ENCODE data around the gene MAPK1. TPM values are rescaled to one million over a fixed set of nuclear protein-coding genes. Genes with fewer than 3 reads are reported as not detected.

MAPK1 gene
- total RNA-seq, 1 experiment from 2014 or later = 136 TPM

DNA sequence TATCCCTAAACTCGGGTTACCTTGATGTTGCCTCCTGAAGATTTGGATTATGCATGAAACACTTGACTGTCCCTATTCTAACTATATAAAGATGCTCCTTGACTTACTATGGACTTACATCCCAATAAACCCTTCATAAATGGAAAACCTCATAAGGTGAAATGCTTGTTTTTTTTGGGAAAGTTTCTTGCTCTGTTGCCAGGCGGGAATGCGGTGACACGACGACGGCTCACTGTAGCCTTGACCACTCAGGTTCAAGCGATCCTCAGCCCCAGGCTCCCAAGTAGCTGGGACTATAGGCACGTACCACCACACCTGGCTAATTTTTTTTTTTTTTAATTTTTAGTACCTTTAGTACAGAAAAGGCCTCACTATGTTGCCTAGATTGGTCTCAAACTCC lies 10.6 kb downstream of the MAPK1 start:
- Histone ChIP-seq H3K27me3 (replicated peaks; ENCODE audit: control insufficient read depth, insufficient read depth, low read length) (no peaks in the 10 kb centered on the region), H3K9me3 (no peaks in the 10 kb centered on the region), H3K4me1 (peaks cover 32% of the 10 kb centered on the region), H3K36me3 (ENCODE audit: control insufficient read depth, insufficient read depth, low read length) (no peaks in the 10 kb centered on the region), H3K4me3 (ENCODE audit: low read depth, low read length) (no peak overlapping the region)
- no peaks in the 10 kb centered on the region for H3K27me3 Mint-ChIP-seq (ENCODE audit: insufficient read depth, unreplicated experiment)
- DNase-seq = no peak
- H3K9me3 Mint-ChIP-seq (ENCODE audit: unreplicated experiment) = no peaks in the 10 kb centered on the region
- ChIA-PET POLR2A (no interaction called here), CTCF (no interaction called here)
- peaks cover 46% of the 10 kb centered on the region for H3K4me1 Mint-ChIP-seq (ENCODE audit: low read depth, unreplicated experiment)
- BruUV-seq (replicated peaks) = no TSS peak
- H3K36me3 Mint-ChIP-seq (ENCODE audit: insufficient read depth, unreplicated experiment) = peaks cover 17% of the 10 kb centered on the region
- no peak overlapping the region for H3K27ac Mint-ChIP-seq (ENCODE audit: unreplicated experiment)
- intact Hi-C loops (cut with micrococcal nuclease; ENCODE audit: unreplicated experiment) = no loop called here
- TF ChIP-seq, protein P1, sequence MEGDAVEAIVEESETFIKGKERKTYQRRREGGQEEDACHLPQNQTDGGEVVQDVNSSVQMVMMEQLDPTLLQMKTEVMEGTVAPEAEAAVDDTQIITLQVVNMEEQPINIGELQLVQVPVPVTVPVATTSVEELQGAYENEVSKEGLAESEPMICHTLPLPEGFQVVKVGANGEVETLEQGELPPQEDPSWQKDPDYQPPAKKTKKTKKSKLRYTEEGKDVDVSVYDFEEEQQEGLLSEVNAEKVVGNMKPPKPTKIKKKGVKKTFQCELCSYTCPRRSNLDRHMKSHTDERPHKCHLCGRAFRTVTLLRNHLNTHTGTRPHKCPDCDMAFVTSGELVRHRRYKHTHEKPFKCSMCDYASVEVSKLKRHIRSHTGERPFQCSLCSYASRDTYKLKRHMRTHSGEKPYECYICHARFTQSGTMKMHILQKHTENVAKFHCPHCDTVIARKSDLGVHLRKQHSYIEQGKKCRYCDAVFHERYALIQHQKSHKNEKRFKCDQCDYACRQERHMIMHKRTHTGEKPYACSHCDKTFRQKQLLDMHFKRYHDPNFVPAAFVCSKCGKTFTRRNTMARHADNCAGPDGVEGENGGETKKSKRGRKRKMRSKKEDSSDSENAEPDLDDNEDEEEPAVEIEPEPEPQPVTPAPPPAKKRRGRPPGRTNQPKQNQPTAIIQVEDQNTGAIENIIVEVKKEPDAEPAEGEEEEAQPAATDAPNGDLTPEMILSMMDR (IDR thresholded peaks at IDR 0.05; ENCODE audit: insufficient read depth in 1 of 2, low read depth in 1 of 2, low read length in 1 of 2, severe bottlenecking in 1 of 2, unreplicated experiment in 1 of 2) = no peak
- H3K4me3 Mint-ChIP-seq (ENCODE audit: unreplicated experiment) = no peak overlapping the region

DNA sequence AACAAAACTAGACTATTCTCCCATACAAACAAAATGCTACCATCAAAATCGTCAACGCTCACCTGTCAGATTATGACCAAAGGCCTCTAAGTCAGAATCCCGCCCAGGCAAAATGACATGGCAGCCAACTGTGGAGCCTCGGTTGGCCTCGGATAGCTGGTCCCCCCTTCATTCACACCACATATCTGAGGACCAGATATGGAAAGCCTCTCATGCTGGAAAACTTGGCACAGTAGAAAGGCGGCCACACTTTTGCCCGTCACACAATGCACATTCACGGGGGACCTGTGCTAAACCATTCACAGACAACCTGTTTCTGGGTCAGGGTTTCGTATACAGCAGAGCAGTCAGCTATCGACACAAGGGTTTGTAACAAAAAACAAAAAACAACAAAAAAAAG lies 11.2 kb downstream of the MAPK1 start:
- Mint-ChIP-seq H3K9me3 (ENCODE audit: unreplicated experiment) (no peaks in the 10 kb centered on the region), H3K27me3 (ENCODE audit: insufficient read depth, unreplicated experiment) (no peaks in the 10 kb centered on the region), H3K27ac (ENCODE audit: unreplicated experiment) (no peak overlapping the region), H3K36me3 (ENCODE audit: insufficient read depth, unreplicated experiment) (peaks cover 17% of the 10 kb centered on the region), H3K4me3 (ENCODE audit: unreplicated experiment) (no peak overlapping the region), H3K4me1 (ENCODE audit: low read depth, unreplicated experiment) (peaks cover 39% of the 10 kb centered on the region)
- Histone ChIP-seq H3K27me3 (replicated peaks; ENCODE audit: control insufficient read depth, insufficient read depth, low read length) (no peaks in the 10 kb centered on the region), H3K36me3 (ENCODE audit: control insufficient read depth, insufficient read depth, low read length) (no peaks in the 10 kb centered on the region), H3K9me3 (no peaks in the 10 kb centered on the region), H3K4me3 (ENCODE audit: low read depth, low read length) (no peak overlapping the region), H3K4me1 (peaks cover 32% of the 10 kb centered on the region)
- intact Hi-C loops (cut with micrococcal nuclease; ENCODE audit: unreplicated experiment) = no loop called here
- ChIA-PET POLR2A (no interaction called here), CTCF (no interaction called here)
- no peak for DNase-seq
- TF ChIP-seq, protein P1 (IDR thresholded peaks at IDR 0.05; ENCODE audit: insufficient read depth in 1 of 2, low read depth in 1 of 2, low read length in 1 of 2, severe bottlenecking in 1 of 2, unreplicated experiment in 1 of 2) = no peak
- BruUV-seq (replicated peaks) = no TSS peak

DNA sequence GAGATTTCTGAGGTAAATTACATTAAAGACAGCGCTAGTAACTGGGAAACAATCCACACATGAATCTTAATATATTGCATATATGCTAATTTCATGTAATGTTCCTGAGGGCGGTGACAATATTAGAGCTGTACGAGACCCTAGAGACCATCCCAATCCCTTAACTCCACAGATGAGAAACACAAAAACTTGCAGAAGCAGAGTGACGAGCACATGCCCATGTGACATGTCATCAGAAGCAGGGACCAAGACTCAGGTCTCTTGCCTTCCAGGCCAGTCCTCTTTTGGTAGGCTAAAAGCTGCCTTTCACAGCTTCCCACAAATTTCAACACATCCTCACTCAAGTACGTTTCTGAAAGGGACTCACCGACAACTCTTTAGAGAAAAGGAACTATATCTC lies 11.8 kb downstream of the MAPK1 start:
- ChIA-PET POLR2A (no interaction called here), CTCF (no interaction called here)
- no peak overlapping the region for H3K27ac Mint-ChIP-seq (ENCODE audit: unreplicated experiment)
- intact Hi-C loops (cut with micrococcal nuclease; ENCODE audit: unreplicated experiment) = no loop called here
- no peaks in the 10 kb centered on the region for H3K9me3 Mint-ChIP-seq (ENCODE audit: unreplicated experiment)
- H3K4me1 ChIP-seq = peaks cover 32% of the 10 kb centered on the region
- TF ChIP-seq, protein P1 (IDR thresholded peaks at IDR 0.05; ENCODE audit: insufficient read depth in 1 of 2, low read depth in 1 of 2, low read length in 1 of 2, severe bottlenecking in 1 of 2, unreplicated experiment in 1 of 2) = no peak
- H3K4me3 ChIP-seq (ENCODE audit: low read depth, low read length) = no peak overlapping the region
- BruUV-seq (replicated peaks) = no TSS peak
- no peaks in the 10 kb centered on the region for H3K9me3 ChIP-seq
- H3K4me1 Mint-ChIP-seq (ENCODE audit: low read depth, unreplicated experiment) = peaks cover 38% of the 10 kb centered on the region
- peaks cover 17% of the 10 kb centered on the region for H3K36me3 Mint-ChIP-seq (ENCODE audit: insufficient read depth, unreplicated experiment)
- no peaks in the 10 kb centered on the region for H3K27me3 Mint-ChIP-seq (ENCODE audit: insufficient read depth, unreplicated experiment)
- no peak overlapping the region for H3K4me3 Mint-ChIP-seq (ENCODE audit: unreplicated experiment)
- H3K36me3 ChIP-seq (ENCODE audit: control insufficient read depth, insufficient read depth, low read length) = no peaks in the 10 kb centered on the region
- no peak for DNase-seq
- H3K27me3 ChIP-seq (replicated peaks; ENCODE audit: control insufficient read depth, insufficient read depth, low read length) = no peaks in the 10 kb centered on the region
